Coronary artery (tissue), 2 donors: Measurements from ENCODE around the gene IMMP2L.

Source experiments
- DNase-seq: peaks from one replicate; pipeline ENCODE4 v3.0.0-alpha.2; 2017; ENCODE audit warnings: low spot score
- H3K27ac ChIP-seq, 2 donors: fragments of 200-600 bp; sonication (generic); one replicate each; pipeline ENCODE4 v1.5.1; 2016 to 2019
- H3K4me3 ChIP-seq: fragments of 200-600 bp; sonication (generic); 2 replicates; pipeline ENCODE4 v1.5.1; 2016; ENCODE audit warnings: mild to moderate bottlenecking, moderate library complexity
- CTCF ChIP-seq: fragments of 200-600 bp; sonication (generic); IDR thresholded peaks from one replicate; pipeline ENCODE4 v1.5.1; 2019; ENCODE audit warnings: antibody characterized with exemption

IMMP2L gene

GRCh38 chr7:111437736-111438135 lies 124.6 kb downstream of the IMMP2L start:
- TF ChIP-seq CTCF: no peak
- Histone ChIP-seq H3K27ac (no peak overlapping the region), H3K4me3 (no peak overlapping the region)
- DNase-seq: no peak

DNA sequence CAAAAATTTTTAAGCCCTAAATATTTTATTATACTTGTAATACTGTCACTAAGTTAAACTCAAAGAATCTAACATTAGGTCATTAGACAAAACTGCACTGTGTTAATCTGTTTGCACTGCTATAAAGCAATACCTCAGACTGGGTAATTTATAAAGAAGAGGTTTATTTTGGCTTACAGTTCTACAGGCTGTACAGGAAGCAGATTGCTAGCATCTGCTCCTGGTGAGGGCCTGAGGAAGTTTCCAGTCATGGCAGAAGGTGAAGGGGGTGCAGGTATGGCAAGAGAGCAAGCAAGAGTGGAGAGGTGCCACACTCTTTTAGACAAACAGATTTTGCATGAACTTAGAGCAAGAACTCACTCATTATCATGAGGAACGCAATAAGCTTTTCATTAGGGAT lies 125.7 kb downstream of the IMMP2L start:
- TF ChIP-seq CTCF: no peak
- no peak overlapping the region for H3K4me3 ChIP-seq
- DNase-seq: no peak
- H3K27ac ChIP-seq: no peak overlapping the region

- no peak for DNase-seq
- H3K4me3 ChIP-seq: no peak overlapping the region
- TF ChIP-seq CTCF: no peak
- H3K27ac ChIP-seq: no peak overlapping the region
These were observed 128.9 kb downstream of the IMMP2L start for GRCh38 chr7:111433426-111433825.

DNA sequence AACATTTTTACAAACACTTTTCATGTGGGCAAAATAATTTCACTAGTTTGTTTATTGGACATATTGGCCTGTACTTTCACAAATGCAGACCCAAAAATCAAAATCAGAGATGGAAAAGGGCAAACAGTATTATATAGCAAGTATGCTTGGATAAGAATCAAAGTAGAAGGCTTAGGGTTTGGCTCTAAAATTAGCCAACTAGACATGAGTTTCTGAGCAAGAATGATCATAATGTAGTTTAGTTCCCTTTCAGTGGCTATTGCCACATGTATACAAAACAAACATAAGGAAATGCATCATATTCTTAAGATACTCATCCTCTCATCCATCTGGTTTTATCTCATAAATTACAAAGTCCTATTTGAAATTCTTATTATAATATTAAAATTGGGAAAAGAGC lies 132.5 kb downstream of the IMMP2L start:
- TF ChIP-seq CTCF: no peak
- DNase-seq: no peak
- no peak overlapping the region for H3K4me3 ChIP-seq
- no peak overlapping the region for H3K27ac ChIP-seq

DNA sequence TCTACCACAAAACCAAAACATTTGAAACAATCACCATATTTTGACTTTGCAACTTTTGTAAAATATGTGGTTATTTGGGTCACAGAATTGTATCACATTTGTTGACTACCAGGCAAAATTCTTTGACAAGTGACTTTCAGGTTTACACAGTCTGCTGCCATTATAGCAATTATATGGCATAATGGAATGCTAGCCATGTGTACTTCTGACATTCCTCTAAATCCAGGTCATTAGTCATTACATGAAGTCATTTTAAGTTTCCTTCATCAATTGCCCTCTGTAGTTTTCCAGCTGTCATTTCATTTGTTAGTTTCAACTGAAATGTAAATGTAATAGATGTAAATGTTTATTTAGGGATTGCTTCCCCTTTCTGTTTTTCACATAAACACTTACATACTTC lies 137.5 kb downstream of the IMMP2L start:
- DNase-seq: no peak
- Histone ChIP-seq H3K4me3 (no peak overlapping the region), H3K27ac (no peak overlapping the region)
- no peak for TF ChIP-seq CTCF

DNA sequence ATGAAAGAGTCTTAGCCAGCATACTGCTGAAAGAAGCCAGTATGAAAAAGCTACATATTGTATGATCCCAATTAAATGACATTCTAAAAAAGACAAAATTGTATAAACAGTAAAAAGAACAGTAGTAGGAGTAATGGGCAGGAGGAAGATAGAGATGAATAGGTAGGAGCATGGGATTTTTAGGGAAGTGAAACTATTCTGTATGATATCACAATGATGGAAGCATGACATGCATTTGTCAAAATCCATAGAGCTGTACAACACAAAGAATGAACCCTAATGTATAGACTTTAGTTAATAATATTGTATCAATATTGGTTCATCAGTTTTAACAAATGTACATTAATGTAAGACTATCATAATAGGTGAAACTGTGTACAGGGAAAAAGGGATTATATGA lies 147.9 kb downstream of the IMMP2L start:
- no peak for TF ChIP-seq CTCF
- DNase-seq: no peak
- no peak overlapping the region for H3K4me3 ChIP-seq
- no peak overlapping the region for H3K27ac ChIP-seq

DNA sequence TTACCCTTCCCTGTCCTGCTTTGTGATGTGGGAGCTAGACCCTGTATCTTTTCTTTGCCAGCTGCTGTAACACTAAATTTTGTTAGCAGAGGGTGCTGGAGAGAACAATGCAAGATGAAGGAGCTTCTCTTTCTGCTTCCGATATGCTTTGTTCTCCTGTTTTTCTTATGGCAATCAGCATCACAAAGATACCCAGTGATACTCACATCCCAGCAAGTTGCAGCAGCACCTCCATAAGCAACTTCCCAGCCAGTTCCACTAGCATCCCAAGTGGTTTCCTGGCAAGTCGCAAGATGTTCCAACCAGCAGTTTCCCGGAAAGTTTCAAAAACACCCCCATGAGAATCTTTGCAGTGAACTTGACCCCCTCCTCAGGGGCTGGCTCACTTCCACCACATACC lies 148.6 kb downstream of the IMMP2L start:
- Histone ChIP-seq H3K4me3 (no peak overlapping the region), H3K27ac (no peak overlapping the region)
- no peak for TF ChIP-seq CTCF
- no peak for DNase-seq
